Inflammatory macrophage treated with lipopolysaccharide for 4 hours (primary cell): ENCODE results near the gene DCTD.

ENCODE experiments used
- DNase-seq: peaks from one replicate; pipeline ENCODE4 v3.0.0-alpha.2; 2020

The DCTD gene

GRCh38 chr4:182917182-182918043 is at the start of gene DCTD:
DCTD (minus strand) TSS chr4:182917386; CDS start chr4:182915568, 1,818 bp downstream.
- peak; percentile 83 for DNase-seq

GRCh38 chr4:182960746-182961145 is 43.6 kb upstream of the DCTD start:
- DNase-seq = no peak

- DNase-seq = no peak
These were observed 43.0 kb upstream of the DCTD start for GRCh38 chr4:182960228-182960627.

- no peak for DNase-seq
These were observed 38.2 kb upstream of the DCTD start for GRCh38 chr4:182955411-182955810.

GRCh38 chr4:182944484-182945213 is 27.5 kb upstream of the DCTD start:
- DNase-seq = no peak

GRCh38 chr4:182939680-182940079 is 22.5 kb upstream of the DCTD start:
- no peak for DNase-seq

- peak; percentile 55 for DNase-seq
These were observed 21.0 kb upstream of the DCTD start for GRCh38 chr4:182938205-182938645.

GRCh38 chr4:182937268-182938204 is 20.4 kb upstream of the DCTD start:
- no peak for DNase-seq

GRCh38 chr4:182932651-182933050 is 15.5 kb upstream of the DCTD start:
- no peak for DNase-seq

GRCh38 chr4:182931691-182932345 is 14.6 kb upstream of the DCTD start:
- no peak for DNase-seq

- DNase-seq = no peak
These were observed 13.7 kb upstream of the DCTD start for GRCh38 chr4:182930889-182931288.

- DNase-seq = no peak
These were observed 12.1 kb upstream of the DCTD start for GRCh38 chr4:182929296-182929695.

GRCh38 chr4:182928061-182928460 is 10.9 kb upstream of the DCTD start:
- DNase-seq = peak; percentile 31

GRCh38 chr4:182927505-182927904 is 10.3 kb upstream of the DCTD start:
- DNase-seq = no peak

- DNase-seq = no peak
These were observed 8.7 kb upstream of the DCTD start for GRCh38 chr4:182925855-182926254.

GRCh38 chr4:182925298-182925757 is 8.1 kb upstream of the DCTD start:
- DNase-seq = peak; percentile 74

- DNase-seq = no peak
These were observed 7.3 kb upstream of the DCTD start for GRCh38 chr4:182924497-182924896.

- no peak for DNase-seq
These were observed 6.7 kb upstream of the DCTD start for GRCh38 chr4:182923796-182924340.

- DNase-seq = no peak
These were observed 6.2 kb upstream of the DCTD start for GRCh38 chr4:182923366-182923765.

GRCh38 chr4:182922501-182923284 is 5.5 kb upstream of the DCTD start:
- no peak for DNase-seq

GRCh38 chr4:182921608-182922007 is 4.4 kb upstream of the DCTD start:
- no peak for DNase-seq
